Epithelial cell of esophagus (primary cell): ENCODE measurements around the gene FGF13.

Source experiments
- DNase-seq: peaks from one replicate; pipeline ENCODE4 v3.0.0; 2010; ENCODE audit warnings: low read depth
- H3K4me3 ChIP-seq: 2 replicates; pipeline ENCODE4 v1.5.1; 2011; ENCODE audit warnings: mild to moderate bottlenecking, low read length, control low read depth
- CTCF ChIP-seq: IDR thresholded peaks from 2 replicates; pipeline ENCODE4 v1.5.1; 2011; ENCODE audit warnings: low read depth, mild to moderate bottlenecking, low read length, control low read depth, inconsistent platforms; ENCODE audit not compliant: insufficient read depth; ENCODE audit errors: missing control alignments

The FGF13 gene

DNA sequence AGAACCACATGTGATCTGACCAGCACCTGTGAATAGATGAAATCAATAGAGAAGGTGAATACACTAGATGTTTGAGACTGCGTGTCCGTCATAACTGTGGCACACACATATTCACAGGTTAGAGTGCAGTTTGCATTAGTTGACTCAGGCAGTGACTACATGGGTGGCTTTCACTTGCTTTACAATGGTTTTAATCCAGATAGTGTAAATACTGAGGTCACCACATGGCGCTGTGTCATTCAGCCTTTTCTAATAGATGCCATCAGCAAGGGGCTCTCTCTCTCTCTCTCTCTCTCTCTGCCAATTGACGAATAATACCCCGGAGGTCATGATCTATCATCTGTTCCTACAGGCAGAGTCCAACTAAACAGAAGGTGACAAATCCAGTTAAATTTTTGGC, 30.7 kb upstream of the FGF13 start:
- H3K4me3 ChIP-seq: no peak overlapping the region
- TF ChIP-seq CTCF: no peak
- DNase-seq: no peak

- no peak overlapping the region for H3K4me3 ChIP-seq
- no peak for DNase-seq
- no peak for TF ChIP-seq CTCF
Observed at GRCh38 chrX:138740341-138740740, 28.8 kb upstream of the FGF13 start.

DNA sequence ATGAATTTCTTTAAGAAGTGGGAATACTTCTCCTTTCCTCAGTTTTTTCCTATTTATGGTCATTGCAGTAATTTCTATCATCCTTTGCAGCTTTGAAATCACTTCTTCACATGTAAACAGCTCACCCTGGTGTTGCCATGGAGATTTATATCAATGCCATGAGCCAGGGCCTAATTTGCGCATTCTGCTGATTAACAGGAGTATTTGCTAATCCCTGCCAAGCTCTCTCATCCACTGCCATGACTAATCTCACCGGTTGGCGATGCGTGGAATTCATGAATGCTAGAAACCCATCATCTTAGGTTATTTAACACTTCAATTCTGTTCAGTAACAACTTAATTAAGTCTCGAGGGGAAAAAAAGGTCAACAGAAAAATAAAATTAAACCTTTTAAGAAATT, 11.8 kb upstream of the FGF13 start:
- TF ChIP-seq CTCF: no peak
- no peak overlapping the region for H3K4me3 ChIP-seq
- DNase-seq: no peak

GRCh38 chrX:138719396-138719795, 7.9 kb upstream of the FGF13 start:
- no peak overlapping the region for H3K4me3 ChIP-seq
- no peak for DNase-seq
- TF ChIP-seq CTCF: no peak

DNA sequence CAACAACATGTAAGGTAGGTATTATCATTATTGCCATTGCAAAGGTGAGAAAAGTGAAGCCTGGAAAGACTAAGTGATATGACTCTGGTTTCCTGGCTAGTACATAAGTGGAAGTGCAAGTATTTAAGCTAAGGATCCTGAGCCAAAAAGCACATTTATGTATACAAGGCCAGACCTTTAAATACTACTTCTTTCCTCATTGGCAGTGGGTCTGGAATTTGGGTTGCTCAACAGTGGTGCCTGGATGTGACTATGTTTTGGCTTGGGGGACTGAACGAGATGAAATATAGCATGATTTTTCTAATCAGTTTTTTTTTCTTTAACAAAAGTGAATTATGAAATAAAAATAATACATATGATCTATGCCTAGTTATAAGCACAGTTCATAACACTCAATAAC, 7.4 kb upstream of the FGF13 start:
- no peak overlapping the region for H3K4me3 ChIP-seq
- DNase-seq: no peak
- no peak for TF ChIP-seq CTCF

GRCh38 chrX:138710866-138711341, 613 bp downstream of the FGF13 start:
- H3K4me3 ChIP-seq: peak overlapping the region; percentile 8
- no peak for TF ChIP-seq CTCF
- no peak for DNase-seq
